GM19099 (cell line): ENCODE results near the gene ADD1.

Experiments used
- POLR2A ChIP-seq: IDR thresholded peaks from 3 replicates; pipeline ENCODE4 v1.6.1; 2011; ENCODE audit warnings: low read depth; ENCODE audit not compliant: insufficient read length; ENCODE audit errors: extremely low read depth

ADD1 gene

DNA sequence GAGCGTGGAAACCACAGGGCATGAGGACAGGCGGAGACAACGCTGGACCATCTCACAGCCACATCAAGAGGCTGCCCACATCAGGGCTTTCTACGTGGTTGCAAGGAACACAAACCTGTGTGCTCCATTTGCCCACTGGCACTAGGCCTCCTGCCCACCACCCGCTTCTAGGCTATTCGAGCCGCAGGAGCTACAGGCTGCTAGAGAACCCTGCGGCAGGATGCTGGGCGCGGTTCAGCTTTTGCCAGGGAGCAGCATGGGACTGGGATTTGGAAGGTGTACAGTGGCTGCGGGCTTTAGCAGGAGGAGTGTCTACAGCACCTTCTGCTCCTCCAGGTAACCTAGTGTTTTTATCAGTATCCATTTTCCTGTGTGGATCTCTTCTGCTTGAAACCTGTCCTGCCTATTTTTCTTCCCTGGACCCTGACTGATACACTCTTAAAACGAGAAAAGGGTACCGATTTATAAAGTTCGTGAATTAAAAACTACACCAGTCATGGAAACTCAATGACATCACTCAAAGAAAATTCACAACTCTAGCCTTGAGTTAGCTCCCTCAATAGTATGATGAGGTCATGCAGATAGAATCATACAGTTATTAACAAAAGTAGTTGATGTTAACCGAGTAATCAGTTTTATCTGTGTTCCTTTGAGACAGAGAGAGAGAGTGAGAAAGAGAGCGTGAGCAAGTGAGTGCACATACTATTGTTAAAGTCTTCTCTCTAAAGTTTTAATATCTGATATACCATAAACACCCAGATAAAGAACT lies 106.8 kb downstream of the ADD1 start:
- no peak for TF ChIP-seq POLR2A

DNA sequence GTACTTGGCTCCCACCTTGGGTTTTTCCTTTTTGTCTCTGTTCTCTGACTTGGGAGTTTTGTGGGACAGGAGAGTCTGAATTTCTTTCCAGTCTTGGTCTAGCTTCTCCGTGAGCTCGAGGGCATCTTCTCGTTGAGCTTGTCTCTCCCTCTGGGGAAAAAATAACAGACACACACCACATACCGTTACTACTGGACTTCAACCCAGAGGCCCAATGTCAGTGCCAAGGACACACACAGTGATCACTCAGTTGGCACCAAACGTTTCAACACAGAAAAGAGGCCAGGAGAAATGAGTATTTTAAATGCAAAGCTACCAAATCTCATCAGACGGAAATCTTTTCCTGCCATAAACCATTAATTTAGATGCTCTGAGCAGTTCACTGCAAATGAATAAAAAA lies 109.9 kb downstream of the ADD1 start:
- TF ChIP-seq POLR2A: no peak

DNA sequence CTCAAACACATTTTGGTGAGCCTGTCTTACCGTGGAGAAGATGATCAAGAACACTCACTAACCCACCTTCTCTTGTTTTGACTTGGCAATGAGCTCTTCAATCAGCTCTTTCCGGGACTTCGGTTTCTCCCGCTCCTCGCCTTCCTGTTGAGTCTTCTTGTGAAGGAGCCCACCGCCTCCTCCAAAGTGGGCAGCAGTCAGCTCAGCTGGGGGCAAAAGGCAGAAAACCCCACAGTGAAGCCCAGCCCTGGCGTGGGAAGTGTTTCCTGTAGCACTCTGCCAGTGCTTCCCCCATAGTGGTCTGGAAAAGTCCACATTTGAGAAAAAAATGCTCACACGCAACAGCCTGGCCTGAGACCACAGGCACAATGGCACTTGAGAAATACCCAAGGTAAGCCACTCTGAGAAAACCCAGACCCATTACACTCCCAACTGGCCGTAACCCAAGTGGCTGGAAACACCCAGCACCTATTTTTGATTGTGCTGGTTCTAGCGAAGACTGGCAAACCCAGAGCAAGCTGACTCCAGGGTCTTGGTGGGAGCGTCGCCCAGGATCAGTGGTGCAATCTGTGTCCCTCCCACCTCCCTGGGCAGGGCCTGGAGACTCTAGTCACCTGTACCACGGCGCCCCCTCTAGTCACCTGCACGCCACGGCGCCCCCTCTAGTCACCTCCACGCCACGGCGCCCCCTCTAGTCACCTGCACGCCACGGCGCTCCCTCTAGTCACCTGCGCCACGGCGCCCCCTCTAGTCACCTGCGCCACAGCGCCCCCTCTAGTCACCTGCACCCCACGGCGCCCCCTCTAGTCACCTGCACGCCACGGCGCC lies 110.9 kb downstream of the ADD1 start:
- no peak for TF ChIP-seq POLR2A

DNA sequence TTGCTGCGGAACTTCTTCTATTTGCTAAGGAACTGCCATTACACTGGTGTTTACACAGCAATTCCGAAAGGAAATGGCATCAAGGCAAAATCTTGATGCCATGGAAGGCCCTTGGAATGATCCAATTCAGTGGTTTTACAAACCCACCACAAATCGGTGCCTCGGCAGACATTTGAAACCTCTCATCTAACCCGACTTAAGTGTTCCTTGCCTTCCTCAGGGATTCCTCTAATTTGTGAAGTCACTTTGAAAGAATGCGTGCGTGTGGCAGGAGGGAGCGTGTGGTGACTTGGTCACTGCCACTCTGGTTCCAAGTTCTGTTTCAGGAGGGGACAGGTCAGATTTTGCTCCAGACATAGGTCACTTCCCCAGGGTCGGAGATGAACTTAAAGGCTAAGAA lies 114.8 kb downstream of the ADD1 start:
- TF ChIP-seq POLR2A: no peak

DNA sequence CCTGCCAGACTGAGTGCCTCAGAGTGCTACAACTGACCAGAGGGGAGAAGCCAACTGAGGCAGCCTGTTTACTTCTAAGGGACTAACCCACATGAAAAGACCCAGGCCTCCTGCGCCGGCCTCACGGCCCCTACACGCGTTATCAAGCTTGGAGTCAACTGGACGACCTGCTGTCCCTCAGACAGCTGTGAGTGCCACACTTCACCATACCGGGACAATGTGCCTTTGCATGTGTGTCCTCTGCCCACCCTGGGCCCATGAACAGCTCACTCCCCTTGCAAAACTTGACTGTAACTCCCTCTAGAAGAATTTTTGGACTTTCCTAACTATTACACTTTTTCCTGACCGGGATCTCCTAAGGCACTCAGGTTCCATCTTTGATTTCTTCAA lies 117.8 kb downstream of the ADD1 start:
- TF ChIP-seq POLR2A: no peak

DNA sequence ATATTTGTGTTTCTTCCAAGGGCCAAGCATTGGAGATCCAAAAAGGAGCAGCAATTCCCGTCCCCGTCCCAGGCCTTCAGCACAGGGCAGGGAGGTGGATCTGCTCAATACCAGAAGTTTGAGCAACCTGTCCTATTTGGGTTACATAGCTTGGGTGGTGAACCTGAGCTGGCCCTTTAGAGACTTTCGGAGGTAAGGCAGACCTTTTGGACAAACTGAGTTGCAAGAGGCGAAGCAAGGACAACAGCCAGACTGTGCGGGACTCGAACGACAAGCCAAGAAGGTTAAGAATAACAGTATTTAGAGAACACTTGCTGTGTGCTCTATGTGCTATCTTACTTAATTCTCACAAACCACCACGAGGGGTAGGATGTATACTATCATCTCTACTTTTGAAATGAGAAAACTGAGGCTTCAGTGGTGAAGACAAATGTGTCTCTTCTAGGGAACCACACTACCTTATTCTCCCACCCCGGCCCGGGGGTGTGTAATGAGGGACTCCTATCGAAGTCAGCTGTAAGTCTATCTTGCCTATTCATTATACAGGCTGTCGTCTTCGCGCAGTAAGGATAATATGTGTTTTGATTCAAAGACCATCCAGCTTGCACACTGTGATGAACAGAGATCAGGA lies 118.3 kb downstream of the ADD1 start:
- TF ChIP-seq POLR2A: no peak

DNA sequence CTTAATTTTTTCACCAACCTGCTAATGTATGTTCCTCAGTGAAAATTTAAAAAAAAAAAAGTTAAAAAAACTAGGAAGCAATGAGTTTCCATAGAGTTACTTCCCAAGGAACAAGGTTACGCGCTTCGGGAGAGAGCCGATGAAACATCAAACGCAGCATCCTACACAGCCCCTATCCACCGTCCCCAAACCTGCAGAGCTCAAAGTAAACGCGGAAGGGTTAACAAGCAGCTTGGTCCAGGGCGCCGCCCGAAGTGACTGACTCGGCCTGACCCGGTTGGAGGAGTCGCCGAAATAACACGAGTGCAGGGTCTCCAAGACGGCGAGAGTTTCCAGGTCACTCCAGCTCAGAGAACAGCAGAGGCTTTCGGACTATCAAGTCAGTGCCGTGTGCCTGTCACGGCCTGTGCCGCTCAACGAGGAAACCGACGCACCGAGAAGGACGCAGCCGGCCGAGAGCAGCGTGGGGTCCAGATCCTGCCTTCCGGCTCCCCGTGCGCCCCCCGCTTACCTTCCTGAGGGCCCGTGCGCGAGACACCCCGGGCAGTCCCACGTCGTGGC lies 119.0 kb downstream of the ADD1 start:
- TF ChIP-seq POLR2A: no peak

DNA sequence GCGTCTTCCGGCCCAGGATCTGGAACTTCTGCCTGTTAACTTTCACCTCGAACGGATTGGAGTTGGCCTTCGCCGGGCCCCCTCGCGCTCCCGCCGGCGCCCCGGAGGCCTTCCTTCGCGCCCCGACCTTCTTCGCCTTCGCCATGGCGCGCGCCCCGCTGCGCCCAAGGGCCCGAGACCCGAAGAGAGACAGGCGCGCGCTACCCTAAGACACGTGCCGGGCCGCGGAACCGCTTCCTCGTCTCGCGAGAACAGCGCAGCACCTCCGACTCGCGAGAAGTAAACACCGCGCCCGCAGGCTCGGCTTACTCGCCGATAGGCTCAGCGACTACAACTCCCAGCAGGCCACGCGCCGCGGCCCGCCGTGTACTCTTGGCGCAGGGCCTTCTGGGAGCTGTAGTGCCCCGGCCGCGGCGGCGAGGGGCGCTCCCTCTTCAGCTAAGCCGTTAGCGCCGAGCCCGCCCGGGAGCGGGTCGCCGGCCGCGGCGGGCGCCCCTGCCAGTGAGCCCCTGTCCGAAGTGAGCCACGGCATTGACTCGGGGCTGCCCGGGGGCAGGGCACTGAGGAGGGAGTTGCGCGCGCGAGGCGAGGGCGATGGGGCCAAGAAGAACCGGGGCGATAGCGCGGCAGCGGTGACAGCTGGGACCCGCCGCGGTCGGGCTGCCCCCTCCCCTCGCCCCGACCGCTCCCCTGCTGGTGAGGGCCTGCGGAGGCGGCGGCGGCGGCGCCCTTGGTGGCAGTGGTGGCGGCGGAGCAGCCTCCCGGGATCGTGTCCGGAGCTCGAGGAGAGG lies 119.7 kb downstream of the ADD1 start, which contains the start of the genes GRK4 and NOP14:
Gene GRK4 (plus strand): TSS at position 397 of the 791 bp plus-strand sequence. CDS start 500 bp downstream, outside the sequence.
Gene NOP14 (minus strand): TSS at position 232 of the 791 bp plus-strand sequence. CDS start 87 bp downstream, at position 145.
- peak; percentile 89 for TF ChIP-seq POLR2A

DNA sequence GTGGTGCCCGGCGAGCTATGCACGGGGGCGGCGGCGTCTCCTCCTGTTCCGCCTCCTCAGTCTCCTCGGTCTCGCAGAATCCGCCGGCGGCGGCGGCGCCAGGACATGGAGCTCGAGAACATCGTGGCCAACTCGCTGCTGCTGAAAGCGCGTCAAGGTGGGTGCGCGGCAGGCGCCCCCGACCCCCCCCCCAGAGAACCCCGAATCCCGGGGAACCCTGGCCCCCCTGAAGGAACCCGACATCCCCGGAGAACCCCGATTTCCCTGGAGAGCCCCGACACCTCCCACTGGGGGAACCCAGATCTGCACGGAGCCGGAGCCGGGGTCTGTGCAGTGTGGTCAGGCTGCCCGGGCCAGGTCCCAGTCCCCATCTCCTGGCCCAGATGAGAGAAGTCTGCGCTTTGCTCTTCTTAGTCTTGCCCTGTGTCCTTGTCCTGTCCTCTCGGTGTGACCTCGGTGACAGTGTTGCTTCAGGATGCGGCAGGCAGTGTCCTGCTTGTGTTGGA lies 120.4 kb downstream of the ADD1 start:
- TF ChIP-seq POLR2A: no peak

DNA sequence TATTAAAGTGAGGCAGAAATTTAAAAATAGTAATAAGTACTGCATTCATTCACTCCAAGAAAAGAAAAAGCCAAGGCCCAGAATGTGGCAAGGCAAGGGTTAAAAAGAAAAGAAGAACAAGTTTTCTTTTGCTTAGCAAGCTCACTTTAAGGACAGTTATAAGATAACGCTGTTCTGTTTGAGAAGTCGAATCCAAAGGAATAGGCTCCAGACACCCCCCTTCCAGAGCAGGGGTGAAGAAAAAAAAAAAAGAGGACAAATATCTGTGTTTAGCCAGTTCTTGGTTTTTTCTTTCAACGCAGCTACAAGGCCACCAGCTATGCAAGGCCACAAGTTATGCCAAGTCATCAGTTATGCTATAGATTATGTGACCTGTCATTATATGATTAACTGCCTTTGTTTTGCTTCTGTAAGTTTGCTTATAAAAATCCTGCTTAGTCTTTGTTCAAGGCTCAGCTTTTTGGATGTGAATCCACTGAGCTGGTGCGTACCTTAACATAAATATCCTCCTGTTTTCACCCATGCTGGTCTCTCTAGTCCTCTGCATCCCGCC lies 121.1 kb downstream of the ADD1 start:
- no peak for TF ChIP-seq POLR2A

DNA sequence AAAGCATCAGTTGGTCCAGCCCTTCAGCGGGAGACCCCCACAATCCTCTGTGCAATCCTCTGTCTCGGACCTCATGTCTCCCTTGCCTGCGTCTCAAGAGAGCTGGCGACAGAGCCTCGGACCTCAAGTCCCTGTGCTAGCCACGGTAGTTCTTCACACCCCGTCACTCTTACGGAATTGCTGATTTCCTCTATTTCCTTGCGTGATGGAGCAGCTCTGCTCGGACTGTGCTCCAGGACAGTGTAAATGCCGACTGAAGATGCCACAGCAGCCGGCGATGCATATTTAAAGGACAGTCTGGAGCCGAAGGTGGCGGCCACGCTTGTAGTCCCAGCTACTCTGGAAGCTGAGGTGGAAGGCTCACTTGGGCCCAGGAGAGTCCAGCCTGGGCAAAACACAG lies 121.6 kb downstream of the ADD1 start:
- TF ChIP-seq POLR2A: no peak

DNA sequence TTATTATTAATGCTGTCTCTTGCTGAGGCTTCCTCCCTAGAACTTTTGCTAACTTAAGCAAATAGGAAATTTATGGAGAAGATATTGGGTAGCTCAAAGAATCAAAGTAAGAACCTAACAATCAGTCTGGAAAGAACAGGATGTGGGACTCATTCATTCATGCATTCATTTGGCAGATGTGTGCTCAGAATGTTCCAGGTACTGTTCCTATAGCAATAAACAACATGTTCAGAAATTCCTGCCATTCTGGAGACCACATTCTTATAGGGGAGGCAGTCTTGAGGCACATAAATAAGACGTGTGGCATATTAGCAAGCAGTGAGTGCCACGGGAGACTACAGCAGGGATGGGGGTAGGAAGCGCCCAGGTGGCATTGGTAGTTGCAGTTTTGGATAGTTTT lies 124.7 kb downstream of the ADD1 start:
- no peak for TF ChIP-seq POLR2A

DNA sequence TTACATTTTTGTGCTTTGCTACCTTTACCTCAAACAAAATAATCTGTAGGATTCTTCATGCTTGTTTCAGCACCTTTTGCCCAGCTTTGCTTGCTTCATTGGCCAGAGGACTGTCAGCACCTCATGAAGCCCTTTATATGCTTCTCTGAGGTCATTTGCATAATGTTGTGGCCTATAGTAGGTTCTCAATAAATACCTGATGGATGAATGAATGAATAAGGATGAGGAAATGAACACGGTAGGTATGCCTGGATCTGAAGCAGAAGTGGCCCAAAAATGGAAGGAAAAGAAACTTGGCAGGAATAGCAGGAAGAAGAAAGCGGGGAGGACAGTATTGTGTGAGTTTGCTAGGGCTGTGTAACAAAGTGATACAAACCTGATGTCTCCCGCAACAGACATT lies 127.6 kb downstream of the ADD1 start:
- no peak for TF ChIP-seq POLR2A

DNA sequence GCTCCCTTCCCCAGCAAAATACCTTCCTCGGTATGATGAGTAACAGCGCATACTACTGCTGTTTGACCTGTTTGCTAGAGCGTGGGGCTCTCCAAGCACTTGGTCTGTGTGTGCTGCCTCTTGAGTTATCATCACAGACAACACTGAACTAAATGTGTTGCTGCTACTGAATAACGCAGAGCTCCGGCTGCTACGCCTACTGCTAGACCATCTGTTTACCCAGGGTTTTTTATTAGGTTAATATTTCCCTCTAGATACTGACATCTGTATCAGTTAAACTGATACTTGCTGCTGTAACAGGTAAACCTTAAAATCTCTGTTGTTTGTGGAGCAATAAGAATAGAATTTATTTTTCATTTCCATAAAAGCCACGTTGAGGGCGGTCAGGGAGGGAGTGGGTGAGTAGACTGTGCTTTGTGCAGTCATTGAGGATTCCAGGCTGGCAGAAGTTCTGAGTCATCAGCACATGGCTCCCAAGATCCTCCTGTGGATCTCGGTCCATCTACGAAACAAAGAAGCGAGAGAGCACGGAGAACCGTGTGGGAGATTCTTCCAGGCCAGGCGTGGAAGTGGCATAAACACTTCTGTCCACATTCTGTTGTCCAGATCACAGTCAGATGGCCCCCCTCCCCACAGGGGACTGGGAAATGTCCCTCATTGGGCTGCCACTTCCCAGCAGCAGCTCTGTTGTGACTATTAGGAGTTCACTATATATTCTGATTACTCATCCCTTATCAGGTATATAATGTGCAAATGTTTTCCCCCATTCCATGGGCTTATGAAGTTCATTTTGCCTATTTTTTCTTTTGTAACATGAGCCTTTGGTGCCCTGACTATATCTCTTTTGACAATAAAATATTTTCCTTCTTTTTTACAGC lies 133.8 kb downstream of the ADD1 start:
- TF ChIP-seq POLR2A: no peak
